Testis (tissue), 2 donors: ENCODE measurements around the gene DVL1.

ENCODE experiments used
- CTCF ChIP-seq, 3 experiments: fragments of 450-650 bp in 2 of 3; fragments of 200-600 bp in 1 of 3; sonication (generic) in 1 of 3; IDR thresholded peaks; one replicate each; pipeline ENCODE4 v1.5.1; 2016 to 2019; ENCODE audit warnings: antibody characterized with exemption in 3 of 3, mild to moderate bottlenecking in 2 of 3, moderate library complexity in 1 of 3
- POLR2A ChIP-seq: fragments of 450-650 bp; IDR thresholded peaks from one replicate; pipeline ENCODE4 v1.6.1; 2017; ENCODE audit warnings: antibody characterized with exemption, mild to moderate bottlenecking, moderate library complexity

GRCh38 chr1:1360506-1361169 is 11.4 kb upstream of the DVL1 start:
- TF ChIP-seq CTCF (IDR thresholded peaks at IDR 0.05) (no peak), POLR2A (no peak)
